ENCODE data around the gene UBE2D2. TPM values are rescaled to one million over a fixed set of nuclear protein-coding genes. Genes with fewer than 3 reads are reported as not detected.

Gene UBE2D2
- total and polyA plus RNA-seq, 10 of the 15 experiments (the other 5 are each of a cell fraction or from before 2014, with no cell fraction given): 58.6 to 245 (median 128) TPM

DNA sequence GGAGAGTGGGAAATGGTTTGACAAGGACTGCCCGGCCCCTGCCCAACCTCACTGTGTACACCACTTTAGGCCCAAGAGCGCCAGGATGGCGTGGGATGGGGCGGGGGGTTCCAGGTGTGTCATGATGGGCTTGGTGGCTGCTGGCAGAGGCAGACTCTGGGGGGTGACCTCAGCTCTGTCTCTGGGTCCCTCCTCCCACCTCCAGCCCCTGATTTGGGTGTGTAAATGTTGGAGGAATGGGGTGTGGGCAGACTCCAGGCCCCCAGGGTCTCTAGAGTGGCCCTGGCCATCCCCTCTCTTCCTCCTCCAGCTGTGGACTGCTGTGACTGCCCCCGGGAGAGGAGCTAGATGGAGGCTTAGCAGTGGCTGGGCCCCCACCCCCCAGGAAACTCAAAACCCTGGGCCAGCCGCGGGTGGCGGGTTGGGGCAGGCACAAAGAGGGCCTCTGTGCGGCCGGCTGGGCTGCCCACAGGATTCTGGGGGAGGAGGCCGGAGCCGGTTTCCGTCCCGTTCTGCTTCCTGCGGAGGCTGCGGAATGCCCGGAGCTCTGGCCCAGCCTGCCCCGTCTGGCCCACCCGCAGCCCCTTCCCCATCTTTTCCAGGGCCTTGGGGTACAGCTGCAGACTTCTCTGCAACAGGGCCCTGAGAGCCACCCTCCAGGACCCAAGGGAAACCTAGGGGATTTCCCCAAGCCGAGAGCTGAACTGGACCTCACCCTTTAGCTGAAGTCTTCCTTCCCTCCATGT, 110.1 kb downstream of the UBE2D2 start (continued):
- TF ChIP-seq, protein P1, sequence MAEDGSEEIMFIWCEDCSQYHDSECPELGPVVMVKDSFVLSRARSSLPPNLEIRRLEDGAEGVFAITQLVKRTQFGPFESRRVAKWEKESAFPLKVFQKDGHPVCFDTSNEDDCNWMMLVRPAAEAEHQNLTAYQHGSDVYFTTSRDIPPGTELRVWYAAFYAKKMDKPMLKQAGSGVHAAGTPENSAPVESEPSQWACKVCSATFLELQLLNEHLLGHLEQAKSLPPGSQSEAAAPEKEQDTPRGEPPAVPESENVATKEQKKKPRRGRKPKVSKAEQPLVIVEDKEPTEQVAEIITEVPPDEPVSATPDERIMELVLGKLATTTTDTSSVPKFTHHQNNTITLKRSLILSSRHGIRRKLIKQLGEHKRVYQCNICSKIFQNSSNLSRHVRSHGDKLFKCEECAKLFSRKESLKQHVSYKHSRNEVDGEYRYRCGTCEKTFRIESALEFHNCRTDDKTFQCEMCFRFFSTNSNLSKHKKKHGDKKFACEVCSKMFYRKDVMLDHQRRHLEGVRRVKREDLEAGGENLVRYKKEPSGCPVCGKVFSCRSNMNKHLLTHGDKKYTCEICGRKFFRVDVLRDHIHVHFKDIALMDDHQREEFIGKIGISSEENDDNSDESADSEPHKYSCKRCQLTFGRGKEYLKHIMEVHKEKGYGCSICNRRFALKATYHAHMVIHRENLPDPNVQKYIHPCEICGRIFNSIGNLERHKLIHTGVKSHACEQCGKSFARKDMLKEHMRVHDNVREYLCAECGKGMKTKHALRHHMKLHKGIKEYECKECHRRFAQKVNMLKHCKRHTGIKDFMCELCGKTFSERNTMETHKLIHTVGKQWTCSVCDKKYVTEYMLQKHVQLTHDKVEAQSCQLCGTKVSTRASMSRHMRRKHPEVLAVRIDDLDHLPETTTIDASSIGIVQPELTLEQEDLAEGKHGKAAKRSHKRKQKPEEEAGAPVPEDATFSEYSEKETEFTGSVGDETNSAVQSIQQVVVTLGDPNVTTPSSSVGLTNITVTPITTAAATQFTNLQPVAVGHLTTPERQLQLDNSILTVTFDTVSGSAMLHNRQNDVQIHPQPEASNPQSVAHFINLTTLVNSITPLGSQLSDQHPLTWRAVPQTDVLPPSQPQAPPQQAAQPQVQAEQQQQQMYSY (CRISPR knock-in tag; IDR thresholded peaks at IDR 0.05): no peak
- peak; percentile 72 for TF ChIP-seq EED (IDR thresholded peaks at IDR 0.05; ENCODE audit: low read depth)
- TF ChIP-seq, protein P2, sequence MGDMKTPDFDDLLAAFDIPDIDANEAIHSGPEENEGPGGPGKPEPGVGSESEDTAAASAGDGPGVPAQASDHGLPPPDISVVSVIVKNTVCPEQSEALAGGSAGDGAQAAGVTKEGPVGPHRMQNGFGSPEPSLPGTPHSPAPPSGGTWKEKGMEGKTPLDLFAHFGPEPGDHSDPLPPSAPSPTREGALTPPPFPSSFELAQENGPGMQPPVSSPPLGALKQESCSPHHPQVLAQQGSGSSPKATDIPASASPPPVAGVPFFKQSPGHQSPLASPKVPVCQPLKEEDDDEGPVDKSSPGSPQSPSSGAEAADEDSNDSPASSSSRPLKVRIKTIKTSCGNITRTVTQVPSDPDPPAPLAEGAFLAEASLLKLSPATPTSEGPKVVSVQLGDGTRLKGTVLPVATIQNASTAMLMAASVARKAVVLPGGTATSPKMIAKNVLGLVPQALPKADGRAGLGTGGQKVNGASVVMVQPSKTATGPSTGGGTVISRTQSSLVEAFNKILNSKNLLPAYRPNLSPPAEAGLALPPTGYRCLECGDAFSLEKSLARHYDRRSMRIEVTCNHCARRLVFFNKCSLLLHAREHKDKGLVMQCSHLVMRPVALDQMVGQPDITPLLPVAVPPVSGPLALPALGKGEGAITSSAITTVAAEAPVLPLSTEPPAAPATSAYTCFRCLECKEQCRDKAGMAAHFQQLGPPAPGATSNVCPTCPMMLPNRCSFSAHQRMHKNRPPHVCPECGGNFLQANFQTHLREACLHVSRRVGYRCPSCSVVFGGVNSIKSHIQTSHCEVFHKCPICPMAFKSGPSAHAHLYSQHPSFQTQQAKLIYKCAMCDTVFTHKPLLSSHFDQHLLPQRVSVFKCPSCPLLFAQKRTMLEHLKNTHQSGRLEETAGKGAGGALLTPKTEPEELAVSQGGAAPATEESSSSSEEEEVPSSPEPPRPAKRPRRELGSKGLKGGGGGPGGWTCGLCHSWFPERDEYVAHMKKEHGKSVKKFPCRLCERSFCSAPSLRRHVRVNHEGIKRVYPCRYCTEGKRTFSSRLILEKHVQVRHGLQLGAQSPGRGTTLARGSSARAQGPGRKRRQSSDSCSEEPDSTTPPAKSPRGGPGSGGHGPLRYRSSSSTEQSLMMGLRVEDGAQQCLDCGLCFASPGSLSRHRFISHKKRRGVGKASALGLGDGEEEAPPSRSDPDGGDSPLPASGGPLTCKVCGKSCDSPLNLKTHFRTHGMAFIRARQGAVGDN (IDR thresholded peaks at IDR 0.05): peak; percentile 56; the same call in 1 of the 2 replicates
- no peak for TF ChIP-seq SMARCA5 (IDR thresholded peaks at IDR 0.05)
- peak; percentile 53; the same call in 1 of the 2 replicates for TF ChIP-seq TCF3 (IDR thresholded peaks at IDR 0.05; ENCODE audit: borderline replicate concordance, insufficient read depth, low read depth, low read length)
- TF ChIP-seq IKZF2 (IDR thresholded peaks at IDR 0.05): peak in 1 of 2 experiments; percentile 40; a peak in 1 of 4 replicates
- 0 out of 2 replicates have a peak, but pooled peaks have one; percentile 35 for TF ChIP-seq BCL11A (IDR thresholded peaks at IDR 0.05; ENCODE audit: low read depth, low read length)
- no peak for TF ChIP-seq RBBP5 (conservative IDR thresholded peaks at IDR 0.05)
- TF ChIP-seq, protein P3, sequence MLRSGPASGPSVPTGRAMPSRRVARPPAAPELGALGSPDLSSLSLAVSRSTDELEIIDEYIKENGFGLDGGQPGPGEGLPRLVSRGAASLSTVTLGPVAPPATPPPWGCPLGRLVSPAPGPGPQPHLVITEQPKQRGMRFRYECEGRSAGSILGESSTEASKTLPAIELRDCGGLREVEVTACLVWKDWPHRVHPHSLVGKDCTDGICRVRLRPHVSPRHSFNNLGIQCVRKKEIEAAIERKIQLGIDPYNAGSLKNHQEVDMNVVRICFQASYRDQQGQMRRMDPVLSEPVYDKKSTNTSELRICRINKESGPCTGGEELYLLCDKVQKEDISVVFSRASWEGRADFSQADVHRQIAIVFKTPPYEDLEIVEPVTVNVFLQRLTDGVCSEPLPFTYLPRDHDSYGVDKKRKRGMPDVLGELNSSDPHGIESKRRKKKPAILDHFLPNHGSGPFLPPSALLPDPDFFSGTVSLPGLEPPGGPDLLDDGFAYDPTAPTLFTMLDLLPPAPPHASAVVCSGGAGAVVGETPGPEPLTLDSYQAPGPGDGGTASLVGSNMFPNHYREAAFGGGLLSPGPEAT (IDR thresholded peaks at IDR 0.05; ENCODE audit: low read depth): peak; percentile 45; the same call in 1 of the 2 replicates
- no peak for TF ChIP-seq POLR2AphosphoS5 (IDR thresholded peaks at IDR 0.05; ENCODE audit: low read length)
- TF ChIP-seq, protein P4, sequence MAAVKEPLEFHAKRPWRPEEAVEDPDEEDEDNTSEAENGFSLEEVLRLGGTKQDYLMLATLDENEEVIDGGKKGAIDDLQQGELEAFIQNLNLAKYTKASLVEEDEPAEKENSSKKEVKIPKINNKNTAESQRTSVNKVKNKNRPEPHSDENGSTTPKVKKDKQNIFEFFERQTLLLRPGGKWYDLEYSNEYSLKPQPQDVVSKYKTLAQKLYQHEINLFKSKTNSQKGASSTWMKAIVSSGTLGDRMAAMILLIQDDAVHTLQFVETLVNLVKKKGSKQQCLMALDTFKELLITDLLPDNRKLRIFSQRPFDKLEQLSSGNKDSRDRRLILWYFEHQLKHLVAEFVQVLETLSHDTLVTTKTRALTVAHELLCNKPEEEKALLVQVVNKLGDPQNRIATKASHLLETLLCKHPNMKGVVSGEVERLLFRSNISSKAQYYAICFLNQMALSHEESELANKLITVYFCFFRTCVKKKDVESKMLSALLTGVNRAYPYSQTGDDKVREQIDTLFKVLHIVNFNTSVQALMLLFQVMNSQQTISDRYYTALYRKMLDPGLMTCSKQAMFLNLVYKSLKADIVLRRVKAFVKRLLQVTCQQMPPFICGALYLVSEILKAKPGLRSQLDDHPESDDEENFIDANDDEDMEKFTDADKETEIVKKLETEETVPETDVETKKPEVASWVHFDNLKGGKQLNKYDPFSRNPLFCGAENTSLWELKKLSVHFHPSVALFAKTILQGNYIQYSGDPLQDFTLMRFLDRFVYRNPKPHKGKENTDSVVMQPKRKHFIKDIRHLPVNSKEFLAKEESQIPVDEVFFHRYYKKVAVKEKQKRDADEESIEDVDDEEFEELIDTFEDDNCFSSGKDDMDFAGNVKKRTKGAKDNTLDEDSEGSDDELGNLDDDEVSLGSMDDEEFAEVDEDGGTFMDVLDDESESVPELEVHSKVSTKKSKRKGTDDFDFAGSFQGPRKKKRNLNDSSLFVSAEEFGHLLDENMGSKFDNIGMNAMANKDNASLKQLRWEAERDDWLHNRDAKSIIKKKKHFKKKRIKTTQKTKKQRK (IDR thresholded peaks at IDR 0.05; ENCODE audit: low read depth, low read length): no peak
